Measurements from ENCODE around the gene CRYBB1.

- no peak for TF ChIP-seq CTCF (IDR thresholded peaks at IDR 0.05)
- no peak for TF ChIP-seq POLR2A (IDR thresholded peaks at IDR 0.05)
- TF ChIP-seq POLR2AphosphoS5 (IDR thresholded peaks at IDR 0.05; ENCODE audit: insufficient read depth in 1 of 2, low read depth in 1 of 2): no peak
These were observed 36.1 kb downstream of the CRYBB1 start for GRCh38 chr22:26581633-26582168.
